H1 (cell line): ENCODE data around the gene EPG5. TPM values are rescaled to one million over a fixed set of nuclear protein-coding genes. Genes with fewer than 3 reads are reported as not detected.

ENCODE experiments used
- CTCF ChIA-PET: fragments of 300-600 bp; sonication (Branson Sonifier 250); formaldehyde crosslinking; loops from one replicate; lab custom pipeline; 2021; ENCODE audit not compliant: partially characterized antibody; lab: Charles Lee
- POLR2A ChIA-PET: fragments of 300-600 bp; sonication (Branson Sonifier 250); formaldehyde crosslinking; loops from one replicate; lab custom pipeline; 2021; ENCODE audit warnings: inconsistent platforms; ENCODE audit not compliant: partially characterized antibody; lab: Charles Lee
- DNase-seq, 2 experiments: peaks; one replicate each; pipeline versions ENCODE4 v3.0.0 to v3.0.0-alpha.2; 2010 to 2022; ENCODE audit warnings: low spot score in 2 of 2, low read depth in 1 of 2, mixed read lengths in 1 of 2
- FAIRE-seq: peaks from 2 replicates; lab custom pipeline; 2011; peaks lifted over from hg19 to GRCh38; lab: Jason Lieb, UNC
- H2AFZ ChIP-seq: 2 replicates; pipeline ENCODE4 v1.8.1; 2012; ENCODE audit warnings: low read length, inconsistent platforms
- H2AK5ac ChIP-seq: 2 replicates; pipeline ENCODE4 v1.6.1; 2013; ENCODE audit warnings: low read depth, low read length
- H2BK120ac ChIP-seq: replicated peaks from 2 replicates; pipeline ENCODE3; 2013; ENCODE audit warnings: low read depth, low read length, inconsistent platforms
- H2BK12ac ChIP-seq: 2 replicates; pipeline ENCODE4 v1.6.1; 2013; ENCODE audit warnings: low read depth, low read length
- H2BK15ac ChIP-seq: 2 replicates; pipeline ENCODE4 v1.6.1; 2013; ENCODE audit warnings: low read length
- H2BK20ac ChIP-seq: 2 replicates; pipeline ENCODE4 v1.6.1; 2013; ENCODE audit warnings: low read length
- H2BK5ac ChIP-seq: 2 replicates; pipeline ENCODE4 v1.6.1; 2013; ENCODE audit warnings: low read depth, low read length
- H3K14ac ChIP-seq: 2 replicates; pipeline ENCODE4 v1.6.1; 2013; ENCODE audit warnings: inconsistent platforms; ENCODE audit not compliant: insufficient read length
- H3K18ac ChIP-seq: 2 replicates; pipeline ENCODE4 v1.6.1; 2013; ENCODE audit warnings: low read length; ENCODE audit errors: extremely low read depth
- H3K23ac ChIP-seq: 2 replicates; pipeline ENCODE4 v1.6.1; 2013; ENCODE audit warnings: inconsistent platforms; ENCODE audit not compliant: insufficient read length
- H3K23me2 ChIP-seq: 2 replicates; pipeline ENCODE4 v1.6.1; 2013; ENCODE audit warnings: low read depth, low read length
- H3K27ac ChIP-seq: 2 replicates; pipeline ENCODE4 v1.6.1; 2011; ENCODE audit warnings: low read depth, low read length, inconsistent platforms
- H3K27me3 ChIP-seq, 4 experiments: replicated peaks in 1 of 4; 1 replicate in 1 of 4; 2 replicates in 3 of 4; pipeline versions ENCODE4 v1.6.1 to v1.8.1; 2011 to 2013; ENCODE audit warnings: low read length in 3 of 4, mild to moderate bottlenecking in 3 of 4, inconsistent platforms in 2 of 4, mixed read lengths in 2 of 4, moderate library complexity in 1 of 4; ENCODE audit not compliant: control insufficient read depth in 3 of 4, insufficient read depth in 3 of 4; ENCODE audit errors: extremely low read depth in 1 of 4
- H3K36me3 ChIP-seq, 4 experiments: 2 replicates each; pipeline versions ENCODE4 v1.6.1 to v1.8.1; 2011 to 2013; ENCODE audit warnings: mild to moderate bottlenecking in 4 of 4, low read length in 3 of 4, moderate library complexity in 2 of 4, control low read depth in 1 of 4, inconsistent platforms in 1 of 4; ENCODE audit not compliant: insufficient read depth in 4 of 4, control insufficient read depth in 2 of 4
- H3K4ac ChIP-seq: replicated peaks from 2 replicates; pipeline ENCODE3; 2013; ENCODE audit warnings: low read length, low read depth, mixed read lengths, inconsistent platforms; ENCODE audit not compliant: insufficient read length
- H3K4me1 ChIP-seq, 4 experiments: replicated peaks in 1 of 4; 1 replicate in 1 of 4; 2 replicates in 3 of 4; pipeline versions ENCODE4 v1.6.1 to v1.8.1; 2011 to 2013; ENCODE audit warnings: low read length in 3 of 4, inconsistent platforms in 2 of 4, mixed read lengths in 1 of 4; ENCODE audit not compliant: insufficient read depth in 4 of 4, control insufficient read depth in 3 of 4
- H3K4me2 ChIP-seq, 2 experiments: 2 replicates each; pipeline versions ENCODE4 v1.6.1 to v1.8.1; 2011 to 2013; ENCODE audit warnings: low read depth in 2 of 2, low read length in 2 of 2, control low read depth in 1 of 2, inconsistent platforms in 1 of 2, mild to moderate bottlenecking in 1 of 2; ENCODE audit not compliant: insufficient read depth in 1 of 2
- H3K4me3 ChIP-seq, 4 experiments: fragments of 200-600, 300-600 bp in 1 of 4; sonication (generic), shearing (Covaris generic), sonication (Bioruptor Twin) in 1 of 4; 2 replicates each; pipeline versions ENCODE4 v1.5.1 to v1.8.1; 2011 to 2016; ENCODE audit warnings: low read length in 4 of 4, low read depth in 3 of 4, control low read depth in 2 of 4, inconsistent platforms in 2 of 4, mild to moderate bottlenecking in 2 of 4, mixed read lengths in 1 of 4, moderate library complexity in 1 of 4; ENCODE audit not compliant: insufficient read depth in 2 of 4; ENCODE audit errors: extremely low read depth in 1 of 4
- H3K56ac ChIP-seq: replicated peaks from 2 replicates; pipeline ENCODE3; 2013; ENCODE audit warnings: low read depth, mild to moderate bottlenecking, mixed read lengths, low read length, inconsistent platforms; ENCODE audit not compliant: insufficient read length
- H3K79me1 ChIP-seq: 2 replicates; pipeline ENCODE4 v1.6.1; 2013; ENCODE audit warnings: low read depth, low read length, control low read depth
- H3K79me2 ChIP-seq, 2 experiments: 2 replicates each; pipeline versions ENCODE4 v1.6.1 to v1.8.1; 2012 to 2013; ENCODE audit warnings: low read length in 2 of 2, mild to moderate bottlenecking in 2 of 2, inconsistent platforms in 1 of 2; ENCODE audit not compliant: insufficient read depth in 2 of 2, control insufficient read depth in 1 of 2
- H3K9ac ChIP-seq, 4 experiments: replicated peaks in 1 of 4; 1 replicate in 1 of 4; 2 replicates in 3 of 4; pipeline versions ENCODE4 v1.6.1 to v1.8.1; 2011 to 2013; ENCODE audit warnings: low read depth in 3 of 4, low read length in 3 of 4, control low read depth in 2 of 4, mild to moderate bottlenecking in 2 of 4, moderate library complexity in 2 of 4, inconsistent platforms in 1 of 4; ENCODE audit errors: extremely low read depth in 1 of 4
- H3K9me3 ChIP-seq, 2 experiments: 2 replicates each; pipeline versions ENCODE4 v1.6.1 to v1.8.1; 2012 to 2013; ENCODE audit warnings: mild to moderate bottlenecking in 2 of 2, moderate library complexity in 2 of 2, control low read depth in 1 of 2, inconsistent platforms in 1 of 2, low read depth in 1 of 2, low read length in 1 of 2, mixed read lengths in 1 of 2; ENCODE audit not compliant: insufficient read depth in 2 of 2
- H4K20me1 ChIP-seq, 2 experiments: replicated peaks in 1 of 2; 2 replicates each; pipeline versions ENCODE3 to v1.8.1; 2011 to 2013; ENCODE audit warnings: inconsistent platforms in 2 of 2, low read length in 2 of 2, mild to moderate bottlenecking in 1 of 2; ENCODE audit not compliant: insufficient read depth in 2 of 2, control insufficient read depth in 1 of 2
- H4K5ac ChIP-seq: 2 replicates; pipeline ENCODE4 v1.6.1; 2013; ENCODE audit warnings: low read length, low read depth, mixed read lengths, inconsistent platforms; ENCODE audit not compliant: insufficient read length
- H4K8ac ChIP-seq: 2 replicates; pipeline ENCODE4 v1.8.0; 2013; ENCODE audit warnings: mild to moderate bottlenecking, moderate library complexity, low read length, inconsistent platforms; ENCODE audit not compliant: insufficient read depth; ENCODE audit errors: extremely low read depth
- H4K91ac ChIP-seq: replicated peaks from 2 replicates; pipeline ENCODE3; 2013; ENCODE audit warnings: low read length, mixed read lengths, inconsistent platforms; ENCODE audit not compliant: insufficient read length
- EP300 ChIP-seq, 2 experiments: IDR thresholded peaks; 1 replicate in 1 of 2; 2 replicates in 1 of 2; pipeline ENCODE4 v1.6.1; 2011 to 2012; ENCODE audit warnings: low read depth in 2 of 2, low read length in 2 of 2, mild to moderate bottlenecking in 2 of 2, borderline replicate concordance in 1 of 2, inconsistent platforms in 1 of 2, moderate library complexity in 1 of 2
- KDM4A ChIP-seq: IDR thresholded peaks from one replicate; pipeline ENCODE4 v1.7.1; 2012; ENCODE audit warnings: low read depth, mild to moderate bottlenecking, moderate library complexity, low read length, inconsistent platforms; ENCODE audit not compliant: severe bottlenecking
- SUZ12 ChIP-seq: fragments of 200-600 bp; sonication (generic); IDR thresholded peaks from 2 replicates; pipeline ENCODE4 v1.6.1; 2012; ENCODE audit warnings: mild to moderate bottlenecking, inconsistent platforms, low read length, moderate library complexity, mixed read lengths
- polyA plus RNA-seq, 7 experiments: library from polyadenylated mRNA; depleted of rRNA in 3 of 7; stranded (reverse) in 5 of 7; unstranded in 2 of 7; fragments of >200 nt in 5 of 7; fragments of 200-250 nt in 2 of 7; gene quantifications; 1 replicate in 5 of 7; 2 replicates in 1 of 7; 4 replicates in 1 of 7; pipeline versions ENCODE4 v1.2.1 to v1.2.3, GENCODE V29; 2011 to 2013; ENCODE audit warnings: missing spikeins in 2 of 7, mixed read lengths in 2 of 7
- total RNA-seq: library from RNA; stranded (reverse); fragmentation: NEBNext Ultra II Directional; extraction: Animal tissue kit (Norgen Biotek cat#: 25700); gene quantifications from 2 replicates; pipeline ENCODE4 v1.2.1, GENCODE V29; 2021

The EPG5 gene
- total and polyA plus RNA-seq, 2 of the 8 experiments (the other 6 are each of a cell fraction or from before 2014, with no cell fraction given): 14.1 to 18.3 TPM

GRCh38 chr18:45958730-45959129, 8.4 kb downstream of the EPG5 start:
- Histone ChIP-seq H3K14ac (no peak overlapping the region), H3K36me3 (peaks cover 2 to 15% (median 12%) of the 10 kb centered on the region in 4 experiments; a peak in 7 of 8 replicates), H3K27me3 (no peaks in the 10 kb centered on the region), H2BK5ac (no peak overlapping the region), H3K27ac (no peak overlapping the region), H3K9me3 (no peaks in the 10 kb centered on the region), H4K20me1 (peaks cover 0 to 3% of the 10 kb centered on the region in 2 experiments), H3K23me2 (no peaks in the 10 kb centered on the region), H4K8ac (no peak overlapping the region), H2AFZ (no peak overlapping the region), H3K79me1 (no peaks in the 10 kb centered on the region), H2AK5ac (no peak overlapping the region), H3K23ac (no peak overlapping the region), H2BK15ac (no peak overlapping the region), H2BK20ac (no peak overlapping the region), H3K4me1 (no peaks in the 10 kb centered on the region), H2BK120ac (no peak overlapping the region), H3K79me2 (peaks cover 0 to 10% of the 10 kb centered on the region in 2 experiments; a peak in 2 of 4 replicates), H3K9ac (no peak overlapping the region), H3K4ac (no peak overlapping the region), H4K5ac (no peak overlapping the region), H3K4me3 (no peak overlapping the region), H3K4me2 (no peak overlapping the region), H4K91ac (no peak overlapping the region), H2BK12ac (no peak overlapping the region), H3K56ac (no peak overlapping the region), H3K18ac (no peak overlapping the region)
- DNase-seq: no peak
- CTCF ChIA-PET: interaction anchor here (0.7 kb wide), 1 partner anchor 115 kb away, joined by 3 read pairs; no protein-coding TSS in a partner anchor
- no peak for FAIRE-seq
- POLR2A ChIA-PET: interaction anchor here (0.6 kb wide), 1 partner anchor 114 kb away, joined by 4 read pairs; the partner anchor contains the start of gene PSTPIP2
- no peak for TF ChIP-seq EP300 (IDR thresholded peaks at IDR 0.05; ENCODE audit: borderline replicate concordance in 1 of 2, low read depth in 2 of 2, low read length in 2 of 2)
- TF ChIP-seq KDM4A: no peak
- no peak for TF ChIP-seq SUZ12
